Osteocyte (in vitro differentiated cells): ENCODE results near the gene TTC19. TPM values are rescaled to one million over a fixed set of nuclear protein-coding genes. Genes with fewer than 3 reads are reported as not detected.
A peak's percentile ranks its signal among the peaks of the same experiment; 100 is the strongest.

Experiments
- DNase-seq: peaks from one replicate; pipeline ENCODE4 v3.0.0; 2021; ENCODE audit warnings: mixed read lengths; ENCODE audit not compliant: unreplicated experiment; ENCODE audit errors: extremely low spot score
- H3K27ac Mint-ChIP-seq: one replicate; pipeline ENCODE4 v1.8.0; 2021; ENCODE audit warnings: mild to moderate bottlenecking, mixed read lengths; ENCODE audit not compliant: unreplicated experiment
- H3K27me3 Mint-ChIP-seq: one replicate; pipeline ENCODE4 v1.8.0; 2021; ENCODE audit warnings: mixed read lengths; ENCODE audit not compliant: unreplicated experiment
- H3K36me3 Mint-ChIP-seq: one replicate; pipeline ENCODE4 v1.8.0; 2021; ENCODE audit warnings: mixed read lengths; ENCODE audit not compliant: unreplicated experiment
- H3K4me1 Mint-ChIP-seq: one replicate; pipeline ENCODE4 v1.8.0; 2021; ENCODE audit warnings: mixed read lengths; ENCODE audit not compliant: unreplicated experiment
- H3K4me3 Mint-ChIP-seq: one replicate; pipeline ENCODE4 v1.8.0; 2021; ENCODE audit warnings: mild to moderate bottlenecking, moderate library complexity, mixed read lengths; ENCODE audit not compliant: unreplicated experiment
- H3K9me3 Mint-ChIP-seq: one replicate; pipeline ENCODE4 v1.8.0; 2021; ENCODE audit warnings: mixed read lengths; ENCODE audit not compliant: unreplicated experiment
- total RNA-seq: library from RNA; stranded (reverse); gene quantifications from 2 replicates; pipeline ENCODE4 v1.2.1, GENCODE V29; 2021
- TF ChIP-seq, protein P1 (sequence below): fragments of 200-600 bp; sonication (generic); IDR thresholded peaks from 2 replicates; pipeline ENCODE4 v1.5.0; 2021; ENCODE audit warnings: antibody characterized with exemption, mild to moderate bottlenecking, moderate library complexity

TTC19 gene
- total RNA-seq, 1 donor from 2014 or later = 34.4 TPM

- TF ChIP-seq, protein P1, sequence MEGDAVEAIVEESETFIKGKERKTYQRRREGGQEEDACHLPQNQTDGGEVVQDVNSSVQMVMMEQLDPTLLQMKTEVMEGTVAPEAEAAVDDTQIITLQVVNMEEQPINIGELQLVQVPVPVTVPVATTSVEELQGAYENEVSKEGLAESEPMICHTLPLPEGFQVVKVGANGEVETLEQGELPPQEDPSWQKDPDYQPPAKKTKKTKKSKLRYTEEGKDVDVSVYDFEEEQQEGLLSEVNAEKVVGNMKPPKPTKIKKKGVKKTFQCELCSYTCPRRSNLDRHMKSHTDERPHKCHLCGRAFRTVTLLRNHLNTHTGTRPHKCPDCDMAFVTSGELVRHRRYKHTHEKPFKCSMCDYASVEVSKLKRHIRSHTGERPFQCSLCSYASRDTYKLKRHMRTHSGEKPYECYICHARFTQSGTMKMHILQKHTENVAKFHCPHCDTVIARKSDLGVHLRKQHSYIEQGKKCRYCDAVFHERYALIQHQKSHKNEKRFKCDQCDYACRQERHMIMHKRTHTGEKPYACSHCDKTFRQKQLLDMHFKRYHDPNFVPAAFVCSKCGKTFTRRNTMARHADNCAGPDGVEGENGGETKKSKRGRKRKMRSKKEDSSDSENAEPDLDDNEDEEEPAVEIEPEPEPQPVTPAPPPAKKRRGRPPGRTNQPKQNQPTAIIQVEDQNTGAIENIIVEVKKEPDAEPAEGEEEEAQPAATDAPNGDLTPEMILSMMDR = no peak
- H3K27me3 Mint-ChIP-seq = no peaks in the 10 kb centered on the region
- peak overlapping the region; percentile 80 for H3K4me3 Mint-ChIP-seq
- H3K27ac Mint-ChIP-seq = peak overlapping the region; percentile 74
- H3K9me3 Mint-ChIP-seq = no peaks in the 10 kb centered on the region
- no peak for DNase-seq
- H3K36me3 Mint-ChIP-seq = peaks cover 51% of the 10 kb centered on the region
- peaks cover 31% of the 10 kb centered on the region for H3K4me1 Mint-ChIP-seq
These were observed 1.7 kb downstream of the TTC19 start for GRCh38 chr17:16001226-16001897.

- Mint-ChIP-seq H3K9me3 (no peaks in the 10 kb centered on the region), H3K4me3 (no peak overlapping the region)
- TF ChIP-seq, protein P1 = no peak
These were observed 3.2 kb downstream of the TTC19 start for GRCh38 chr17:16002708-16003260.

GRCh38 chr17:16003841-16004240 is 4.2 kb downstream of the TTC19 start:
- DNase-seq = no peak
- no peak overlapping the region for H3K27ac Mint-ChIP-seq
- no peaks in the 10 kb centered on the region for H3K27me3 Mint-ChIP-seq
- TF ChIP-seq, protein P1 = no peak
- peaks cover 19% of the 10 kb centered on the region for H3K4me1 Mint-ChIP-seq
- no peak overlapping the region for H3K4me3 Mint-ChIP-seq
- peaks cover 68% of the 10 kb centered on the region for H3K36me3 Mint-ChIP-seq
- no peaks in the 10 kb centered on the region for H3K9me3 Mint-ChIP-seq

More at GRCh38 chr17:16002708-16003260, 3.2 kb downstream of the TTC19 start:
- H3K27me3 Mint-ChIP-seq = no peaks in the 10 kb centered on the region
- DNase-seq = no peak
- no peak overlapping the region for H3K27ac Mint-ChIP-seq
- H3K4me1 Mint-ChIP-seq = peaks cover 25% of the 10 kb centered on the region
- H3K36me3 Mint-ChIP-seq = peaks cover 57% of the 10 kb centered on the region

DNA sequence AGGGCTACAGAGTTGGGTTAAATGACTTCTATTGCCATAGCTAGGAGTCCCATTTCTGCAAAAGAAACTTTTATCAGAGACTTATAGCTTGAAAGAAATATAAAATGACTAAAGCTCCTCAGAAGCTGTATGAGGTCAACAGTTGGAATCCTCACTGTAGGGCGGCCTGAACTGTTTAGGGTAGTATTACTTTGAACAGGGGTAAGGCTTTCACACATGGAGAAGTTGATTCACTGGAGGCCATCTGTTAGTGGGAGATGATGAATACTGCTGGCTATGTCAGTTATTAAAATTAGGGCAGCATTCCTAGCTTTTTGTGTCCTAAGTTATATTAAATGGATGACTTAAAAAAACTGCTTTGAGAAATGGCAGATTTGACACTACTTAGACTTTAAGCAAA is 6.0 kb downstream of the TTC19 start:
- DNase-seq = no peak
- peaks cover 13% of the 10 kb centered on the region for H3K4me1 Mint-ChIP-seq
- TF ChIP-seq, protein P1 = no peak
- H3K27ac Mint-ChIP-seq = no peak overlapping the region
- H3K4me3 Mint-ChIP-seq = no peak overlapping the region
- H3K27me3 Mint-ChIP-seq = no peaks in the 10 kb centered on the region
- H3K36me3 Mint-ChIP-seq = peaks cover 72% of the 10 kb centered on the region
- H3K9me3 Mint-ChIP-seq = no peaks in the 10 kb centered on the region

- peaks cover 1% of the 10 kb centered on the region for H3K4me1 Mint-ChIP-seq
- H3K9me3 Mint-ChIP-seq = no peaks in the 10 kb centered on the region
- DNase-seq = no peak
- no peak overlapping the region for H3K27ac Mint-ChIP-seq
- no peak overlapping the region for H3K4me3 Mint-ChIP-seq
- H3K27me3 Mint-ChIP-seq = no peaks in the 10 kb centered on the region
- TF ChIP-seq, protein P1 = no peak
- peaks cover 68% of the 10 kb centered on the region for H3K36me3 Mint-ChIP-seq
These were observed 7.8 kb downstream of the TTC19 start for GRCh38 chr17:16007439-16007838.
